ENCODE data around the gene SLC44A1.

GRCh38 chr9:105403552-105404248 is 159.2 kb downstream of the SLC44A1 start:
- TF ChIP-seq, protein P1, sequence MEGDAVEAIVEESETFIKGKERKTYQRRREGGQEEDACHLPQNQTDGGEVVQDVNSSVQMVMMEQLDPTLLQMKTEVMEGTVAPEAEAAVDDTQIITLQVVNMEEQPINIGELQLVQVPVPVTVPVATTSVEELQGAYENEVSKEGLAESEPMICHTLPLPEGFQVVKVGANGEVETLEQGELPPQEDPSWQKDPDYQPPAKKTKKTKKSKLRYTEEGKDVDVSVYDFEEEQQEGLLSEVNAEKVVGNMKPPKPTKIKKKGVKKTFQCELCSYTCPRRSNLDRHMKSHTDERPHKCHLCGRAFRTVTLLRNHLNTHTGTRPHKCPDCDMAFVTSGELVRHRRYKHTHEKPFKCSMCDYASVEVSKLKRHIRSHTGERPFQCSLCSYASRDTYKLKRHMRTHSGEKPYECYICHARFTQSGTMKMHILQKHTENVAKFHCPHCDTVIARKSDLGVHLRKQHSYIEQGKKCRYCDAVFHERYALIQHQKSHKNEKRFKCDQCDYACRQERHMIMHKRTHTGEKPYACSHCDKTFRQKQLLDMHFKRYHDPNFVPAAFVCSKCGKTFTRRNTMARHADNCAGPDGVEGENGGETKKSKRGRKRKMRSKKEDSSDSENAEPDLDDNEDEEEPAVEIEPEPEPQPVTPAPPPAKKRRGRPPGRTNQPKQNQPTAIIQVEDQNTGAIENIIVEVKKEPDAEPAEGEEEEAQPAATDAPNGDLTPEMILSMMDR (IDR thresholded peaks at IDR 0.05) = no peak
- no peak for TF ChIP-seq POLR2A (IDR thresholded peaks at IDR 0.05)

All from Peyer's patch (tissue), 4 donors.